ENCODE results near the gene GK. TPM values are rescaled to one million over a fixed set of nuclear protein-coding genes. Genes with fewer than 3 reads are reported as not detected.

Gene GK
- total RNA-seq, 2 donors from 2014 or later: 2.9 to 3.3 TPM

GRCh38 chrX:30713061-30713525 is 59.9 kb downstream of the GK start:
- no peak for ATAC-seq
- Histone ChIP-seq H3K27me3 (no peaks in the 10 kb centered on the region), H3K36me3 (replicated peaks in 1 of 2; ENCODE audit: insufficient read depth in 1 of 2, low read depth in 2 of 2) (no peaks in the 10 kb centered on the region), H3K4me3 (no peak overlapping the region), H3K9me3 (no peaks in the 10 kb centered on the region), H3K27ac (no peak overlapping the region), H3K4me1 (no peaks in the 10 kb centered on the region)
- TF ChIP-seq CTCF (IDR thresholded peaks at IDR 0.05): peak; percentile 7 to 66 (median 48)
- TF ChIP-seq POLR2A (IDR thresholded peaks at IDR 0.05): no peak
- peak; percentile 38 to 61 (median 54) for DNase-seq
- intact Hi-C loops (cut with DNase I): no loop called here
- 54 to 75% methylated on average over 5 of the region's 5 CpGs for WGBS, 2 donors

DNA sequence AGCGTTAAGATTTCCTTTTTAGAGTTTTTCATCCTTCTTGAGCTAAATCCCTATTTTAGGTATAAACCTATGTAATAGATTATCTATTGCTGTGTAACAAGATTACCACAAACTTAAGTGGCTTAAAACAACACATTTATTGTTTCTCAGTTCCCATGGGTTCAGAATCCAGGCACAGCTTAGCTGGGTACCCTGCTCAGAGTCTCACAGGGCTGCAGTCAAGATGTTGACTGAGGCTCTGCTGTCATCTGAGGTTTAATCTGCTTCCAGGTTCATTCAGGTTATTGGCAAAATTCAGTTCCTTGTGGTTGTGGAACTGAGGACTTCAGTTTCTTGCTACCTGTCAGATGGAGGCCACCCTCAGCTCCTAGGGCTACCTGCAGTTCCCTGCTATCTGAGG is 60.9 kb downstream of the GK start:
- 78 to 85% methylated on average over 1 of the region's 1 CpG for WGBS, 2 donors
- no peak for ATAC-seq
- no peak for TF ChIP-seq CTCF (IDR thresholded peaks at IDR 0.05)
- no peak for TF ChIP-seq POLR2A (IDR thresholded peaks at IDR 0.05)
- Histone ChIP-seq H3K36me3 (replicated peaks in 1 of 2; ENCODE audit: insufficient read depth in 1 of 2, low read depth in 2 of 2) (no peaks in the 10 kb centered on the region), H3K27ac (no peak overlapping the region), H3K4me3 (no peak overlapping the region), H3K4me1 (no peaks in the 10 kb centered on the region), H3K27me3 (no peaks in the 10 kb centered on the region), H3K9me3 (no peaks in the 10 kb centered on the region)
- DNase-seq: no peak
- intact Hi-C loops (cut with DNase I): no loop called here

- DNase-seq (no peak), ATAC-seq (no peak)
- intact Hi-C loops (cut with DNase I): no loop called here
- H3K36me3 ChIP-seq (replicated peaks in 1 of 2; ENCODE audit: insufficient read depth in 1 of 2, low read depth in 2 of 2): no peaks in the 10 kb centered on the region
- no peaks in the 10 kb centered on the region for H3K4me1 ChIP-seq
- no peak overlapping the region for H3K27ac ChIP-seq
- no peaks in the 10 kb centered on the region for H3K27me3 ChIP-seq
- no peaks in the 10 kb centered on the region for H3K9me3 ChIP-seq
- 78 to 82% methylated on average over 2 of the region's 2 CpGs for WGBS, 2 donors
- H3K4me3 ChIP-seq: no peak overlapping the region
- TF ChIP-seq CTCF (IDR thresholded peaks at IDR 0.05) (no peak), POLR2A (IDR thresholded peaks at IDR 0.05) (no peak)
These were observed 62.8 kb downstream of the GK start for GRCh38 chrX:30715976-30716375.

GRCh38 chrX:30733852-30734660 is 80.8 kb downstream of the GK start:
- intact Hi-C loops (cut with DNase I): no loop called here

More at GRCh38 chrX:30733852-30734660, 80.8 kb downstream of the GK start:
- Histone ChIP-seq H3K9me3 (no peaks in the 10 kb centered on the region), H3K27ac (no peak overlapping the region), H3K36me3 (replicated peaks in 1 of 2; ENCODE audit: insufficient read depth in 1 of 2, low read depth in 2 of 2) (no peaks in the 10 kb centered on the region), H3K4me3 (no peak overlapping the region), H3K4me1 (no peaks in the 10 kb centered on the region), H3K27me3 (no peaks in the 10 kb centered on the region)
- ATAC-seq: no peak
- TF ChIP-seq POLR2A (IDR thresholded peaks at IDR 0.05): no peak
- TF ChIP-seq CTCF (IDR thresholded peaks at IDR 0.05): no peak
- 64 to 69% methylated on average over 12 to 15 of the region's 17 CpGs for WGBS, 2 donors
- DNase-seq: no peak
